ENCODE results near the gene TNRC6B.

TNRC6B gene

DNA sequence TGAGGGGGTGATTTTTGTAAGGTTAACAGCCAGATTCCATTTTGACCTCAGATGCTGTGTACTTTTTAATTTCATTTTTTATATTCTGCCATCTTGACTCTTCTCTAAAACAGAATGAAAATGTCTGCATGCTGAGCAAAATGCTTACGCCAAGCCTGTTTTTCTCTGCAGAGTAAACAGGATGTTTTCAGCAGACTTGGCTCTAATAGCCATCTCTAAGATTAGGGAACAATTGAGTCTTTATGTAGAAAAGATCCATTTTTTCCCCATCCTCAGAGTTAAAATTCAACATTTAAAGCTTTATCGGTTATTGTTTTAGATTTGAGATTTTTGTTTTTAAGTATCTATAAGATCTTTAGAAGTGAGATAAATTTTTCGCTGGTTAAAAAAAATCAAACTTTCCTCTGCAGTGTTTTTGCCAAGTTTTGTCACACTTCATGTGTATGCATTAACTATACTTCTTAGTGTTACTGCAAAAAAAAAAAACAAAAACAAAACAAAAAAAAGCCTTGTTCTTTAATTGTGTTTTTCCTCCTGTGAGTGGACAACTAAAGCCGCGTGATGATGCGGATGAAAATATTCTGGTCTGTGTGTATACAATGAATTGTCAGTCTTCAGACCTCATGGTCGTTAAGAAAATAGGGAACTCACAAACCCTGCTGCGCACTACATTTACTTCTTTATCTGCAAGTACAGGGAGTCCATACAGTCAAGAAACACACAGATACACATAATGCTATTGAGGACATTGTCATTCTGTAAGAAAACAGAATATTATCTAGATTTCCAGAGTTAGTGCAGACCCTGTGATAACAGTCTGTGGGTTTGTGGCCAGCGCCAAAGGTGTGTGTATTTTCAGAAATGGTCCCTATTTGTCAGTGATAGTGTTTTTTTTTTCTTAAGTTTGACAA, 151.1 kb downstream of the TNRC6B start:
- no peak for DNase-seq

DNA sequence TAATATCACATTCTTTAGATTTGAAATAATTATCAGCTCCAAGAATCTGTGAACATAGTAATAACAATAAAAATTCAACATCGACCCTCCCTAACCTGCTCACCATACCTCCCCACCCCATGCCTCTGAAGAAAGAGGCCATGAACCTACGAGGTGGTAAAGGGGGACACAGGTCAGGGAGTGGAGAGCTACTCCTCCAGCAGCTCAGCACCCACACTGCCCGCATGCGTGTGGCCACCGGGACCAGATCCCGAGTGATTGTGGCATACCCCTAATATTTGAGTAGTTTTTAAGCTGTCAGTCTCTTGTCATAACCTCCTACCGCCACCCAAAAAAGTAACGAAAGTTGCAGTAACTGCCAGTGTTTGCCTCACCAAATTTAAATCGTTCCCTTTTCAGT, 151.7 kb downstream of the TNRC6B start:
- DNase-seq, result no peak

- no peak for DNase-seq
These were observed 152.4 kb downstream of the TNRC6B start for GRCh38 chr22:40330086-40330485.

GRCh38 chr22:40330615-40331014, 152.9 kb downstream of the TNRC6B start:
- no peak for DNase-seq

- no peak for DNase-seq
These were observed 154.0 kb downstream of the TNRC6B start for GRCh38 chr22:40331706-40332105.

GRCh38 chr22:40332319-40332781, 154.6 kb downstream of the TNRC6B start:
- DNase-seq, result no peak

GRCh38 chr22:40334060-40334459, 156.3 kb downstream of the TNRC6B start:
- no peak for DNase-seq

DNA sequence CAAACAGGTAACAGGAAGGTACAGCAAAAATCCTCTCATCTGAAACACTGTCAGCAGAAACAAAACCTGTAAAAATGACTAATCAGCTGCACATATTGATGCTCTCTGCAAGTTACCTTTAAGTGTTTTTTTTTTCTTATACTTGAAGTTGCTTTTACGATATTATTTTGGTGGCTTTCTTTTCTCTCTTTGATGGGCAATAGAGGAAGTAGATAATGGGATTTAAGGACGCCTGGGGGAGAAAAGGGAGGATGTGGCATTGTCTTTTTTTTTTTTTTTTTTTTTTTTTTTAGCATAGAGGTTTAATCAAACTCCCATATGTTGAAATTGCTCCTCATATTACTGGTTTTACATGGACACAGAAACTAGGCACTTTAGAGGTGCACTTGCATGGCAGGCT, 157.2 kb downstream of the TNRC6B start:
- DNase-seq, result no peak

- no peak for DNase-seq
These were observed 157.6 kb downstream of the TNRC6B start for GRCh38 chr22:40335358-40335757.

GRCh38 chr22:40340044-40340443, 162.3 kb downstream of the TNRC6B start:
- no peak for DNase-seq

DNA sequence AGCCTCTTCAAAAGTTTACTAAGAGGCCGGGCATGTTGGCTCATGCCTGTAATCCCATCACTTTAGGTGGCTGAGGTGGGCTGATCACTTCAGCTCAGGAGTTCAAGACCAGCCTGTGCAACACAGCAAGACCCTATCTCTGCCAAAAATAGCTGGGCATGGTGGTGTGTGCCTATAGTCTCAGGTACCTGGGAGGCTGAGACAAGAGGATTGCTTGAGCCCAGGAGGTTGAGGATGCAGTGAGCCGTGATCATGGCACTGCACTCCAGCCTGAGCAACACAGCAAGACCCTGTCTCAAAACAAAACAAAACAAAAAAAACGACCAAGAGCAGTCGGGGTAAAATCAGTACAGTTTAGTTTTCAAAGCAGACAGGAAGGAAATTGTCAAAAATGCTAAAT, 163.9 kb downstream of the TNRC6B start:
- DNase-seq, result no peak

DNA sequence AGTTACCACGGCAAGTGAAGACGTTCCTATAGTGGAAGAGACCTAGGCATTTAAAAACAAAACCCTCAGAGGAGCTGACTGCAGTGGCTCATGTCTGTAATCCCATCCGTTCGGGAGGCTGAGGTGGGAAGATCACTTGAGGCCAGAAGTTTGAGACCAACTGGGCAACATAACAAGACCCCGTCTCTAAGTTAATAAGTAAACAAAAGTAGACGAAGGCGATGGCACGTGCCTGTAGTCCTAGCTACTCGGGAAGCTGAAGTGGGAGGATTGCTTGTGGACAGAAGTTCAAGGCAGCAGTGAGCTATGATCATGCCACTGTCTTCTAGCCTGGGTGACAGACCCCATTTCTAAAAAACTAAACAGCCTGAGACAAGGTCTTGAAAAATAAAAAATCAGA, 164.8 kb downstream of the TNRC6B start:
- DNase-seq, result no peak

GRCh38 chr22:40345271-40345670, 167.5 kb downstream of the TNRC6B start:
- peak; percentile 43 for DNase-seq

DNA sequence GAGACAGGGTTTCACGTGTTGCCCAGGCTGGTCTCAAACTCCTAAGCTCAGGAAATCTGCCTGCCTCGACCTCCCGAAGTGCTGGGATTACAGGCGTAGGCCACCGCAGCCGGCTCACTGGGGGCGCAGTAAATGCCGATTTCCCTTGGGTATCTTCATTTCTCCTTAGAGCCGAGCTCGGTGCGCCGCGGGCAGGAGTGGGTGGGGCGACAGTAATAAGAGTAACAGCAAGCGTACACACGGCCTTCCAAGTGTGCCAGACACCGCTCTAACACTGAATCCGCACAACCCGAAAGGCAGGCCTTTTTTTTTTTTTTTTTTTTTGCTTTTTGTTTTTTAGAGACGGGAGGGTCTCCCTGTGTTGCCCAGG, 168.1 kb downstream of the TNRC6B start:
- DNase-seq, result peak; percentile 50

DNA sequence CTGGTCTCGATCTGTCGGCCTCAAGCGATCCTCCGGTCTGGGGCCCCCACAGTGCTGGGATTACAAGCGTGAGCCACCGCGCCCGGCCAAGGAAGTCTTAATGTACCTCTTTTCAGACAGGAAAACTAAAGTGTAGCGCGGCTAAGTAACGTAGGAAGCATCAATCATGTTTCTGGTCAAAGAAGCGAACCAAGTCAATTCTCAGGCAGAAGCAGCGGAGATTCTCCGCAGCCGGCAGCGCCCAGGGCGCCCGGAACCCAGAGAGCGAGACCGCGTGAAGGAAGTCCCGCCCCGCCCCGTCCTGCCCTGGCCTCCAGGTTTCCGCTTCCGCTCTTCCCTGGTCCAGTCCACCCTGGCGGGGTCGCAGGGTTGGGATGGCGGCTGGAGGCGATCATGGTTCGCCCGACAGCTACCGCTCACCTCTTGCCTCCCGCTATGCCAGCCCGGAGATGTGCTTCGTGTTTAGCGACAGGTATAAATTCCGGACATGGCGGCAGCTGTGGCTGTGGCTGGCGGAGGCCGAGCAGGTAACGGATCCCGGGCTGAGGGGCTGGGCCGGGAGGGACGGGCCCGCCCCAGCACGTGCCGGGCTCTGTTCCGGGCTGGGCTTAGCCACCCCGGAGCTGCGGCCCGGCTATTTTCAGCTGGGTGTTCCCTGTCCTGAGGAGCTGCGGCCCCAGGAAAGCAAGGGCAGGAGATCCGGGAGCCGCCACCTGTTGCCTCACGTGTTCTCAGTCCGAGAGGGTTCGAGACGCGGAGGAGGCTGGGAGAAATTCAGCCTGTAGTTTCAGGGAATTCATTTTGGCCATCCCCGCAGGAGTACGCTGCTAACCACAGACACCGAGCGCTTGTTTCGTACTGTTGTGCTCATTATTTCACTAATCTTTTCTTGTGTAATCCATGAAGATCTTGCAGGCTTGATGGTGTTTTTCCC, 168.7 kb downstream of the TNRC6B start, which contains the start of gene ADSL:
Gene ADSL (plus strand): TSS at position 316 of the 934 bp plus-strand sequence. CDS start 59 bp downstream, at position 375.
- peak; percentile 72 for DNase-seq

- no peak for DNase-seq
These were observed 169.6 kb downstream of the TNRC6B start for GRCh38 chr22:40347300-40347699.

GRCh38 chr22:40348025-40348658, 170.4 kb downstream of the TNRC6B start:
- DNase-seq, result peak; percentile 55

- DNase-seq, result no peak
These were observed 175.0 kb downstream of the TNRC6B start for GRCh38 chr22:40352763-40353162.

DNA sequence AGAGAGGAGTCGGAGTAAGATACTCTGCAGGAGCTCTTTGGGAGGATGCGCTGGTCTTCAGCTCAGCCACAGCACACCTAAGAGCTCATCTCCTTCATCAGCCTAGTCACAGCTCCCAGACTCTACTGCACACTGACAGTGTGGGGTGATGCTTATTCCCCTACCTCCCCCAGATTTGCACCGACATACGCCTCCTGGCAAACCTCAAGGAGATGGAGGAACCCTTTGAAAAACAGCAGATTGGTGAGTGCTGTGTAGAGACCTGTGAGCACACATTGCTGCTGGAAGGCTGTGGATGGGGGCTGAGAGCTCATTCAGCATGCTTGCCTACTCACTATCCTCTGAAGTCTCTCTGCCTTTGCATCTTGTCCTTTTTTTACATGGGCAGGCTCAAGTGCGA, 183.4 kb downstream of the TNRC6B start:
- no peak for DNase-seq

GRCh38 chr22:40363059-40363458, 185.3 kb downstream of the TNRC6B start:
- no peak for DNase-seq

GRCh38 chr22:40364431-40364830, 186.7 kb downstream of the TNRC6B start:
- no peak for DNase-seq

GRCh38 chr22:40366068-40366467, 188.3 kb downstream of the TNRC6B start:
- no peak for DNase-seq

DNA sequence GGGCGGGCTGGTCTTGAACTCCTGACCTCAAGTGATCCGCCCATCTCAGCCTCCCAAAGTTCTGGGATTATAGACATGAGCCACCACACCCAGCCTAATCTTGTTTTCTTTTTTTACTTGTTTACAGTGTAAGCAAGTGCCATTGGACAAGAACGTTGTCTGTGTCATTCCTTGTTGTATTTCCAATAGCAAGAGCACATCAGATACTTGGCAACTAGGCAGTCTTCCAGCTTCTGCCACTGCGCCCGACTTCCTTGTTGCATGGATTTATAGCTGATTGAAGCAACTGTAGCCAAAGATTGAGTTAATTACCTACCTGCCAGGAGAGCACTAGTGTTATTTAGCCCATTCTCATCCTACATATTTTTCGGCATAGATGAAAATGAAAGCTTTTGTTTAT, 189.6 kb downstream of the TNRC6B start:
- no peak for DNase-seq

Data from effector CD4-positive, alpha-beta T cell (primary cell).